Transverse colon (tissue), 4 donors: ENCODE data around the gene MYBPC1.

Source experiments
- EP300 ChIP-seq: sonication (generic); formaldehyde crosslinking; IDR thresholded peaks from one replicate; pipeline ENCODE4 v1.6.1; 2017; ENCODE audit warnings: antibody characterized with exemption, low read depth
- POLR2A ChIP-seq: fragments of 450-650 bp; IDR thresholded peaks from one replicate; pipeline ENCODE4 v1.6.1; 2016; ENCODE audit warnings: antibody characterized with exemption, mild to moderate bottlenecking, moderate library complexity
- POLR2AphosphoS5 ChIP-seq, 3 donors: sonication (generic); formaldehyde crosslinking; IDR thresholded peaks; one replicate each; pipeline ENCODE4 v1.6.1; 2016; ENCODE audit warnings: antibody characterized with exemption in 3 of 3
- TF ChIP-seq, protein P1 (sequence below), 5 experiments: fragments of 200-600 bp in 3 of 5; fragments of 450-650 bp in 2 of 5; sonication (generic) in 3 of 5; IDR thresholded peaks; 1 replicate in 2 of 5; 2 replicates in 3 of 5; pipeline ENCODE4 v1.5.1; 2016 to 2017; ENCODE audit warnings: antibody characterized with exemption in 5 of 5, inconsistent platforms in 3 of 5, mild to moderate bottlenecking in 2 of 5, moderate library complexity in 1 of 5

- TF ChIP-seq, protein P1, sequence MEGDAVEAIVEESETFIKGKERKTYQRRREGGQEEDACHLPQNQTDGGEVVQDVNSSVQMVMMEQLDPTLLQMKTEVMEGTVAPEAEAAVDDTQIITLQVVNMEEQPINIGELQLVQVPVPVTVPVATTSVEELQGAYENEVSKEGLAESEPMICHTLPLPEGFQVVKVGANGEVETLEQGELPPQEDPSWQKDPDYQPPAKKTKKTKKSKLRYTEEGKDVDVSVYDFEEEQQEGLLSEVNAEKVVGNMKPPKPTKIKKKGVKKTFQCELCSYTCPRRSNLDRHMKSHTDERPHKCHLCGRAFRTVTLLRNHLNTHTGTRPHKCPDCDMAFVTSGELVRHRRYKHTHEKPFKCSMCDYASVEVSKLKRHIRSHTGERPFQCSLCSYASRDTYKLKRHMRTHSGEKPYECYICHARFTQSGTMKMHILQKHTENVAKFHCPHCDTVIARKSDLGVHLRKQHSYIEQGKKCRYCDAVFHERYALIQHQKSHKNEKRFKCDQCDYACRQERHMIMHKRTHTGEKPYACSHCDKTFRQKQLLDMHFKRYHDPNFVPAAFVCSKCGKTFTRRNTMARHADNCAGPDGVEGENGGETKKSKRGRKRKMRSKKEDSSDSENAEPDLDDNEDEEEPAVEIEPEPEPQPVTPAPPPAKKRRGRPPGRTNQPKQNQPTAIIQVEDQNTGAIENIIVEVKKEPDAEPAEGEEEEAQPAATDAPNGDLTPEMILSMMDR (IDR thresholded peaks at IDR 0.05): no peak
- TF ChIP-seq POLR2AphosphoS5 (IDR thresholded peaks at IDR 0.05): no peak
- TF ChIP-seq POLR2A: no peak
- TF ChIP-seq EP300: no peak
Observed at GRCh38 chr12:101650346-101651117, 55.8 kb downstream of the MYBPC1 start.
